NB4 (cell line): ENCODE data around the gene OTOP2.

Experiments
- DNase-seq: peaks from one replicate; pipeline ENCODE4 v3.0.0; 2010; ENCODE audit warnings: low read depth
- H3K4me3 ChIP-seq: one replicate; pipeline ENCODE4 v1.5.1; 2011; ENCODE audit warnings: mild to moderate bottlenecking, low read depth, low read length, moderate library complexity
- MYC ChIP-seq: IDR thresholded peaks from 2 replicates; pipeline ENCODE4 v1.6.1; 2011; ENCODE audit warnings: low read depth, low read length
- POLR2A ChIP-seq: IDR thresholded peaks from 2 replicates; pipeline ENCODE4 v1.6.1; 2011; ENCODE audit warnings: mild to moderate bottlenecking; ENCODE audit not compliant: insufficient read length; ENCODE audit errors: extremely low read depth
- TF ChIP-seq, protein P1 (sequence below): IDR thresholded peaks from 2 replicates; pipeline ENCODE4 v1.6.1; 2011; ENCODE audit warnings: low read depth, low read length
- TF ChIP-seq, protein P2 (sequence below): IDR thresholded peaks from one replicate; pipeline ENCODE4 v1.5.1; 2012; ENCODE audit warnings: low read depth, low read length

OTOP2 gene

GRCh38 chr17:74920642-74921025, 3.4 kb upstream of the OTOP2 start:
- TF ChIP-seq, protein P1, sequence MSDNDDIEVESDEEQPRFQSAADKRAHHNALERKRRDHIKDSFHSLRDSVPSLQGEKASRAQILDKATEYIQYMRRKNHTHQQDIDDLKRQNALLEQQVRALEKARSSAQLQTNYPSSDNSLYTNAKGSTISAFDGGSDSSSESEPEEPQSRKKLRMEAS = no peak
- TF ChIP-seq POLR2A (no peak), MYC (no peak)
- H3K4me3 ChIP-seq = no peak overlapping the region
- DNase-seq = no peak

- no peak for DNase-seq
- TF ChIP-seq, protein P1 = no peak
- TF ChIP-seq, protein P2, sequence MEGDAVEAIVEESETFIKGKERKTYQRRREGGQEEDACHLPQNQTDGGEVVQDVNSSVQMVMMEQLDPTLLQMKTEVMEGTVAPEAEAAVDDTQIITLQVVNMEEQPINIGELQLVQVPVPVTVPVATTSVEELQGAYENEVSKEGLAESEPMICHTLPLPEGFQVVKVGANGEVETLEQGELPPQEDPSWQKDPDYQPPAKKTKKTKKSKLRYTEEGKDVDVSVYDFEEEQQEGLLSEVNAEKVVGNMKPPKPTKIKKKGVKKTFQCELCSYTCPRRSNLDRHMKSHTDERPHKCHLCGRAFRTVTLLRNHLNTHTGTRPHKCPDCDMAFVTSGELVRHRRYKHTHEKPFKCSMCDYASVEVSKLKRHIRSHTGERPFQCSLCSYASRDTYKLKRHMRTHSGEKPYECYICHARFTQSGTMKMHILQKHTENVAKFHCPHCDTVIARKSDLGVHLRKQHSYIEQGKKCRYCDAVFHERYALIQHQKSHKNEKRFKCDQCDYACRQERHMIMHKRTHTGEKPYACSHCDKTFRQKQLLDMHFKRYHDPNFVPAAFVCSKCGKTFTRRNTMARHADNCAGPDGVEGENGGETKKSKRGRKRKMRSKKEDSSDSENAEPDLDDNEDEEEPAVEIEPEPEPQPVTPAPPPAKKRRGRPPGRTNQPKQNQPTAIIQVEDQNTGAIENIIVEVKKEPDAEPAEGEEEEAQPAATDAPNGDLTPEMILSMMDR = no peak
- TF ChIP-seq MYC = no peak
- TF ChIP-seq POLR2A = no peak
- H3K4me3 ChIP-seq = no peak overlapping the region
Measured at GRCh38 chr17:74921026-74921681, 2.9 kb upstream of the OTOP2 start.

DNA sequence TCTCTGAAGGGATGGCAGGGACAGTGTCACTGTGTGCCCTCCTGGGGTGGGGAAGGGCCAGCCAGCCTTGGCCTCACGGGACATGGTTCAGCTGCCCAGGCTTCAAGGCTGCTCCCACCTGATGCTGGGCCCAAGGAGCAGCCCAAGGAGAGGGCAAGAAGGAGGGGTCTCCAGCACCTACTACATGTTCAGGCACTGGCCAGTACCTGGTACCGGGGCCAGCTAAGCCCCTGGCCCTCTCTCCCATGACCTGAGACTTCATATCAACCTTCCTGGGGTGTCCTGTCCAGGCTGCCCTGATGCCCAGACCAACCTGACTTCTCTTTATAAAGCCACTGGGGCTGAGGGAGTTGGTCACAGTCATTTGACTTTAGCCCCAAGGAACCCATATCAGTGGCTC, 2.3 kb upstream of the OTOP2 start:
- DNase-seq = no peak
- TF ChIP-seq, protein P2 = no peak
- TF ChIP-seq MYC (no peak), POLR2A (no peak)
- TF ChIP-seq, protein P1 = no peak
- no peak overlapping the region for H3K4me3 ChIP-seq

GRCh38 chr17:74922172-74922571, 1.9 kb upstream of the OTOP2 start:
- TF ChIP-seq, protein P1 = no peak
- no peak for TF ChIP-seq MYC
- no peak for TF ChIP-seq POLR2A
- H3K4me3 ChIP-seq = no peak overlapping the region
- no peak for DNase-seq

- DNase-seq = peak; percentile 28
- H3K4me3 ChIP-seq = no peak within 1 kb of the TSS
Measured at GRCh38 chr17:74922694-74923537, 1.2 kb upstream of the OTOP2 start, which contains the start of gene USH1G. Gene USH1G, minus strand, starts transcription at chr17:74923255. Its CDS starts 182 bp downstream, at chr17:74923073.

GRCh38 chr17:74923538-74924249, 379 bp upstream of the OTOP2 start:
- DNase-seq = peak; percentile 59
- no peak overlapping the region for H3K4me3 ChIP-seq
- peak; percentile 38; the same call in 1 of the 2 replicates for TF ChIP-seq MYC
- no peak for TF ChIP-seq POLR2A
- TF ChIP-seq, protein P2 = peak; percentile 52
- TF ChIP-seq, protein P1 = peak; percentile 71; the same call in 1 of the 2 replicates

More at GRCh38 chr17:74922694-74923537, 1.2 kb upstream of the OTOP2 start, which contains the start of gene USH1G:
- TF ChIP-seq, protein P2 = no peak
- TF ChIP-seq, protein P1 = no peak
- TF ChIP-seq MYC = no peak
- no peak for TF ChIP-seq POLR2A
